ENCODE measurements around the gene DYRK1A.

DYRK1A gene

GRCh38 chr21:37384416-37384815 lies 17.8 kb downstream of the DYRK1A start:
- Histone ChIP-seq H2AK5ac (ENCODE audit: low read length, severe bottlenecking) (no peak overlapping the region), H3K23ac (ENCODE audit: low read length in 2 of 2) (no peak overlapping the region), H2BK12ac (ENCODE audit: low read length in 2 of 2) (no peak overlapping the region), H3K9me3 (ENCODE audit: control insufficient read depth, low read length) (no peaks in the 10 kb centered on the region), H2BK5ac (ENCODE audit: low read depth, low read length, poor library complexity, severe bottlenecking) (no peak overlapping the region), H3K79me1 (replicated peaks; ENCODE audit: low read length, poor library complexity, severe bottlenecking) (peaks cover 1% of the 10 kb centered on the region), H2BK120ac (ENCODE audit: low read depth, low read length) (no peak overlapping the region), H4K91ac (ENCODE audit: low read length) (no peak overlapping the region), H3K4me1 (ENCODE audit: control insufficient read depth, insufficient read depth, low read depth, low read length) (peaks cover 8% of the 10 kb centered on the region), H3K27ac (ENCODE audit: low read length, poor library complexity, severe bottlenecking) (no peak overlapping the region), H3K36me3 (ENCODE audit: control insufficient read depth in 1 of 2, insufficient read depth in 2 of 2, low read depth in 1 of 2, low read length in 2 of 2) (no peaks in the 10 kb centered on the region), H3K27me3 (ENCODE audit: control insufficient read depth in 1 of 2, insufficient read depth in 1 of 2, low read length in 2 of 2) (no peaks in the 10 kb centered on the region), H3K4me2 (ENCODE audit: low read length, poor library complexity, severe bottlenecking) (no peak overlapping the region), H2BK15ac (ENCODE audit: low read depth, poor library complexity, severe bottlenecking) (no peak overlapping the region), H3K14ac (ENCODE audit: low read length in 2 of 2) (no peak overlapping the region), H3K4me3 (ENCODE audit: insufficient read depth in 1 of 2, low read depth in 1 of 2, low read length in 2 of 2) (no peak overlapping the region), H2AFZ (ENCODE audit: low read depth, low read length) (no peak overlapping the region), H3K4ac (ENCODE audit: low read depth in 1 of 2, low read length in 2 of 2) (no peak overlapping the region), H3K18ac (ENCODE audit: low read depth in 1 of 2, low read length in 2 of 2) (no peak overlapping the region), H3K9ac (ENCODE audit: low read length) (no peak overlapping the region), H4K8ac (ENCODE audit: low read length) (no peak overlapping the region)
- DNase-seq = no peak
- no CpG with 5 or more reads among the region's 1 CpG for WGBS

DNA sequence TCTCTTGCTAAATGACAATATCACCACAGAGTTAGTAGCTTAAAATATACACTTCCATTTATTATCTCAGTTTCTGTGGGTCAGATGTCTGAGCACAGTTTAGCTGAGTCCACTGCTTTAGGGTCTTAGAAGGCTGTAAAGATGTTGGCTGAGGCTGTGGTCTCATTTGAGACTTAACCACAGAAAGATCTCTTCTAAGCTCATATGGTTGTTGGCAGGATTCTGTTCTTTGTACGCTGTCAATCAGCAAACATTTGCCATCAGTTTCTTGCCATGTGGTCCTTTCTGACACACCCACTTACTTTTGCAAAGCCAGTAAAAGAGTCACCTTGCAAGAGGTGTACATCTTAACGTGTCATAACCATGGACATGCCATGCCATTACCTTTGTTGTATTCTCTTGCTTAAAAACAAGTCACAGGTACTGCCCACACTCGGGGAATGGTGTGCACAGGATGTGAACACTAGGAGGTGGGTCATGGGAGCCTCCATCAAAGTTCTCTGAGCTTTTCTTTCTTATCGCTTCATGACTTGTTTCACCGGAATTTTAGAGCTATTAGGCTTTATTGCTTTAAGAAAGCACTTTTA lies 18.7 kb downstream of the DYRK1A start:
- no peak overlapping the region for H3K4me3 ChIP-seq (ENCODE audit: insufficient read depth in 1 of 2, low read depth in 1 of 2, low read length in 2 of 2)
- WGBS = 92% methylated on average over 3 of the region's 5 CpGs
- H2AFZ ChIP-seq (ENCODE audit: low read depth, low read length) = no peak overlapping the region
- no peak overlapping the region for H3K4me2 ChIP-seq (ENCODE audit: low read length, poor library complexity, severe bottlenecking)
- no peak overlapping the region for H3K9ac ChIP-seq (ENCODE audit: low read length)
- no peaks in the 10 kb centered on the region for H3K36me3 ChIP-seq (ENCODE audit: control insufficient read depth in 1 of 2, insufficient read depth in 2 of 2, low read depth in 1 of 2, low read length in 2 of 2)
- no peak overlapping the region for H2BK5ac ChIP-seq (ENCODE audit: low read depth, low read length, poor library complexity, severe bottlenecking)
- no peak overlapping the region for H3K27ac ChIP-seq (ENCODE audit: low read length, poor library complexity, severe bottlenecking)
- H3K79me1 ChIP-seq (replicated peaks; ENCODE audit: low read length, poor library complexity, severe bottlenecking) = peaks cover 1% of the 10 kb centered on the region
- peaks cover 8% of the 10 kb centered on the region for H3K4me1 ChIP-seq (ENCODE audit: control insufficient read depth, insufficient read depth, low read depth, low read length)
- H3K4ac ChIP-seq (ENCODE audit: low read depth in 1 of 2, low read length in 2 of 2) = no peak overlapping the region
- H4K91ac ChIP-seq (ENCODE audit: low read length) = no peak overlapping the region
- no peak overlapping the region for H2AK5ac ChIP-seq (ENCODE audit: low read length, severe bottlenecking)
- no peak for DNase-seq
- no peak overlapping the region for H4K8ac ChIP-seq (ENCODE audit: low read length)
- H2BK15ac ChIP-seq (ENCODE audit: low read depth, poor library complexity, severe bottlenecking) = no peak overlapping the region
- H3K9me3 ChIP-seq (ENCODE audit: control insufficient read depth, low read length) = no peaks in the 10 kb centered on the region
- H3K27me3 ChIP-seq (ENCODE audit: control insufficient read depth in 1 of 2, insufficient read depth in 1 of 2, low read length in 2 of 2) = no peaks in the 10 kb centered on the region
- no peak overlapping the region for H2BK120ac ChIP-seq (ENCODE audit: low read depth, low read length)
- no peak overlapping the region for H3K14ac ChIP-seq (ENCODE audit: low read length in 2 of 2)
- H2BK12ac ChIP-seq (ENCODE audit: low read length in 2 of 2) = no peak overlapping the region
- no peak overlapping the region for H3K23ac ChIP-seq (ENCODE audit: low read length in 2 of 2)
- H3K18ac ChIP-seq (ENCODE audit: low read depth in 1 of 2, low read length in 2 of 2) = no peak overlapping the region

DNA sequence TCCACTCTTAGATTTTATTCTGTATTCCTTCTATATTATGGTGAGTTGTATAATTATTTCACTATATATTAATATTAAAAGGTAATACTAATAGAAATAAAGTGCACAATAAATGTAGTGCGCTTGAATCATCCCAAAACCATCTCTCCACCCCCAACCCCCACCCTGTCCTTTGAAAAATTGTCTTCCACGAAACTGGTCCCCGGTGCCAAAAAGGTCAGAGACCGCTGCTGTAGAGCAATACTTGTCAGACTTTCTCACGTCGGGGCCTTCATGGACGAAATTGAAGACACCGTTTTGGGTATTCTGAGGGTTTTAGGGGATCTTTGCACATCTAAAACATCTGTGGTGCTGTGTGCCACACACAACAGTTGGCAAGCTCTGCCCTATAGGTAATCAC lies 19.6 kb downstream of the DYRK1A start:
- 93% methylated on average over 8 of the region's 8 CpGs for WGBS
- Histone ChIP-seq H2BK5ac (ENCODE audit: low read depth, low read length, poor library complexity, severe bottlenecking) (no peak overlapping the region), H3K18ac (ENCODE audit: low read depth in 1 of 2, low read length in 2 of 2) (no peak overlapping the region), H3K36me3 (ENCODE audit: control insufficient read depth in 1 of 2, insufficient read depth in 2 of 2, low read depth in 1 of 2, low read length in 2 of 2) (no peaks in the 10 kb centered on the region), H2AK5ac (ENCODE audit: low read length, severe bottlenecking) (no peak overlapping the region), H4K91ac (ENCODE audit: low read length) (no peak overlapping the region), H3K4me1 (ENCODE audit: control insufficient read depth, insufficient read depth, low read depth, low read length) (peaks cover 6% of the 10 kb centered on the region), H3K23ac (ENCODE audit: low read length in 2 of 2) (no peak overlapping the region), H3K4me3 (ENCODE audit: insufficient read depth in 1 of 2, low read depth in 1 of 2, low read length in 2 of 2) (no peak overlapping the region), H3K79me1 (replicated peaks; ENCODE audit: low read length, poor library complexity, severe bottlenecking) (peaks cover 1% of the 10 kb centered on the region), H3K9ac (ENCODE audit: low read length) (no peak overlapping the region), H3K4me2 (ENCODE audit: low read length, poor library complexity, severe bottlenecking) (no peak overlapping the region), H3K4ac (ENCODE audit: low read depth in 1 of 2, low read length in 2 of 2) (no peak overlapping the region), H2BK12ac (ENCODE audit: low read length in 2 of 2) (no peak overlapping the region), H2AFZ (ENCODE audit: low read depth, low read length) (no peak overlapping the region), H3K9me3 (ENCODE audit: control insufficient read depth, low read length) (no peaks in the 10 kb centered on the region), H2BK120ac (ENCODE audit: low read depth, low read length) (no peak overlapping the region), H4K8ac (ENCODE audit: low read length) (no peak overlapping the region), H3K27ac (ENCODE audit: low read length, poor library complexity, severe bottlenecking) (no peak overlapping the region), H3K14ac (ENCODE audit: low read length in 2 of 2) (no peak overlapping the region), H2BK15ac (ENCODE audit: low read depth, poor library complexity, severe bottlenecking) (no peak overlapping the region), H3K27me3 (ENCODE audit: control insufficient read depth in 1 of 2, insufficient read depth in 1 of 2, low read length in 2 of 2) (no peaks in the 10 kb centered on the region)
- no peak for DNase-seq

- Histone ChIP-seq H2AK5ac (ENCODE audit: low read length, severe bottlenecking) (no peak overlapping the region), H4K91ac (ENCODE audit: low read length) (no peak overlapping the region), H2BK15ac (ENCODE audit: low read depth, poor library complexity, severe bottlenecking) (no peak overlapping the region), H3K79me1 (replicated peaks; ENCODE audit: low read length, poor library complexity, severe bottlenecking) (peaks cover 1% of the 10 kb centered on the region), H2BK120ac (ENCODE audit: low read depth, low read length) (no peak overlapping the region), H3K27ac (ENCODE audit: low read length, poor library complexity, severe bottlenecking) (no peak overlapping the region), H3K36me3 (ENCODE audit: control insufficient read depth in 1 of 2, insufficient read depth in 2 of 2, low read depth in 1 of 2, low read length in 2 of 2) (peaks cover 3 to 9% of the 10 kb centered on the region in 2 experiments), H3K4me1 (ENCODE audit: control insufficient read depth, insufficient read depth, low read depth, low read length) (peaks cover 5% of the 10 kb centered on the region), H3K4ac (ENCODE audit: low read depth in 1 of 2, low read length in 2 of 2) (no peak overlapping the region), H3K18ac (ENCODE audit: low read depth in 1 of 2, low read length in 2 of 2) (no peak overlapping the region), H2BK5ac (ENCODE audit: low read depth, low read length, poor library complexity, severe bottlenecking) (no peak overlapping the region), H3K14ac (ENCODE audit: low read length in 2 of 2) (no peak overlapping the region), H4K8ac (ENCODE audit: low read length) (no peak overlapping the region), H3K4me3 (ENCODE audit: insufficient read depth in 1 of 2, low read depth in 1 of 2, low read length in 2 of 2) (no peak overlapping the region), H3K4me2 (ENCODE audit: low read length, poor library complexity, severe bottlenecking) (no peak overlapping the region), H3K27me3 (ENCODE audit: control insufficient read depth in 1 of 2, insufficient read depth in 1 of 2, low read length in 2 of 2) (no peaks in the 10 kb centered on the region), H3K9me3 (ENCODE audit: control insufficient read depth, low read length) (no peaks in the 10 kb centered on the region), H2BK12ac (ENCODE audit: low read length in 2 of 2) (no peak overlapping the region), H3K23ac (ENCODE audit: low read length in 2 of 2) (no peak overlapping the region), H2AFZ (ENCODE audit: low read depth, low read length) (no peak overlapping the region), H3K9ac (ENCODE audit: low read length) (no peak overlapping the region)
- WGBS = 96% methylated on average over 5 of the region's 5 CpGs
- DNase-seq = no peak
These were observed 22.9 kb downstream of the DYRK1A start for GRCh38 chr21:37389456-37389855.

Data from mesenchymal stem cell (in vitro differentiated cells and primary cell).